Neural crest cell (in vitro differentiated cells): ENCODE measurements around the gene TRIM47. TPM values are rescaled to one million over a fixed set of nuclear protein-coding genes. Genes with fewer than 3 reads are reported as not detected.

Experiments used
- DNase-seq: peaks from one replicate; pipeline ENCODE4 v3.0.0; 2021; ENCODE audit warnings: low read depth, mixed read lengths, low spot score
- H3K27ac Mint-ChIP-seq: one replicate; pipeline ENCODE4 v1.8.0; 2021; ENCODE audit warnings: mild to moderate bottlenecking, mixed read lengths; ENCODE audit not compliant: unreplicated experiment
- H3K27me3 Mint-ChIP-seq: 2 replicates; pipeline ENCODE4 v1.8.0; 2021; ENCODE audit warnings: low read depth, mild to moderate bottlenecking, mixed read lengths
- H3K36me3 Mint-ChIP-seq: 2 replicates; pipeline ENCODE4 v1.8.0; 2021; ENCODE audit warnings: low read depth, mild to moderate bottlenecking, mixed read lengths
- H3K4me1 Mint-ChIP-seq: 2 replicates; pipeline ENCODE4 v1.8.0; 2021; ENCODE audit warnings: mixed read lengths
- H3K4me3 Mint-ChIP-seq: one replicate; pipeline ENCODE4 v1.8.0; 2021; ENCODE audit warnings: mild to moderate bottlenecking, mixed read lengths
- H3K9me3 Mint-ChIP-seq: 2 replicates; pipeline ENCODE4 v1.8.0; 2021; ENCODE audit warnings: mixed read lengths
- CTCF ChIP-seq: fragments of 200-600 bp; sonication (generic); conservative IDR thresholded peaks from 2 replicates; pipeline ENCODE4 v1.5.0; 2021; ENCODE audit warnings: antibody characterized with exemption, mild to moderate bottlenecking
- long read RNA-seq: library from polyadenylated mRNA; unstranded; transcript quantifications from one replicate; pipeline ENCODE4 v2.0.0, GENCODE V29; 2020
- total RNA-seq: library from RNA; stranded (reverse); gene quantifications from 2 replicates; pipeline ENCODE4 v1.2.1, GENCODE V29; 2021

The TRIM47 gene
- total RNA-seq = 0.91 and 1.9 TPM in 2 replicates
- long read RNA-seq = 0 reads

GRCh38 chr17:75878174-75878998, at the start of gene TRIM47:
Gene TRIM47 (minus strand): TSS chr17:75878581. CDS start chr17:75878548, 33 bp downstream.
- H3K36me3 Mint-ChIP-seq = no peaks in the 10 kb centered on the region
- peaks cover 66% of the 10 kb centered on the region for H3K27me3 Mint-ChIP-seq
- H3K27ac Mint-ChIP-seq = no peak within 1 kb of the TSS
- peaks cover 5% of the 10 kb centered on the region for H3K4me1 Mint-ChIP-seq
- no peak for DNase-seq
- H3K9me3 Mint-ChIP-seq = no peaks in the 10 kb centered on the region
- H3K4me3 Mint-ChIP-seq = peak within 1 kb of the TSS; percentile 62
- TF ChIP-seq CTCF = no peak

- no peaks in the 10 kb centered on the region for H3K27me3 Mint-ChIP-seq
- peak; percentile 25 for DNase-seq
- no peak overlapping the region for H3K4me3 Mint-ChIP-seq
- peak; percentile 49 for TF ChIP-seq CTCF
- no peaks in the 10 kb centered on the region for H3K36me3 Mint-ChIP-seq
- H3K27ac Mint-ChIP-seq = no peak overlapping the region
- no peaks in the 10 kb centered on the region for H3K4me1 Mint-ChIP-seq
- no peaks in the 10 kb centered on the region for H3K9me3 Mint-ChIP-seq
Observed at GRCh38 chr17:75927286-75927922, 49.0 kb upstream of the TRIM47 start.

- H3K36me3 Mint-ChIP-seq = no peaks in the 10 kb centered on the region
- H3K27ac Mint-ChIP-seq = no peak overlapping the region
- H3K4me3 Mint-ChIP-seq = no peak overlapping the region
- no peaks in the 10 kb centered on the region for H3K9me3 Mint-ChIP-seq
- no peaks in the 10 kb centered on the region for H3K27me3 Mint-ChIP-seq
- no peak for TF ChIP-seq CTCF
- DNase-seq = no peak
- H3K4me1 Mint-ChIP-seq = no peaks in the 10 kb centered on the region
Observed at GRCh38 chr17:75926456-75926855, 48.1 kb upstream of the TRIM47 start.

- TF ChIP-seq CTCF = no peak
- no peaks in the 10 kb centered on the region for H3K4me1 Mint-ChIP-seq
- H3K27ac Mint-ChIP-seq = no peak overlapping the region
- H3K36me3 Mint-ChIP-seq = no peaks in the 10 kb centered on the region
- H3K27me3 Mint-ChIP-seq = no peaks in the 10 kb centered on the region
- H3K9me3 Mint-ChIP-seq = no peaks in the 10 kb centered on the region
- no peak for DNase-seq
- no peak overlapping the region for H3K4me3 Mint-ChIP-seq
Observed at GRCh38 chr17:75925912-75926311, 47.5 kb upstream of the TRIM47 start.

- H3K27ac Mint-ChIP-seq = no peak overlapping the region
- no peaks in the 10 kb centered on the region for H3K9me3 Mint-ChIP-seq
- no peaks in the 10 kb centered on the region for H3K27me3 Mint-ChIP-seq
- H3K4me3 Mint-ChIP-seq = no peak overlapping the region
- no peaks in the 10 kb centered on the region for H3K4me1 Mint-ChIP-seq
- TF ChIP-seq CTCF = no peak
- DNase-seq = no peak
- H3K36me3 Mint-ChIP-seq = no peaks in the 10 kb centered on the region
Observed at GRCh38 chr17:75925103-75925502, 46.7 kb upstream of the TRIM47 start.
